Neuronal stem cell (in vitro differentiated cells): ENCODE measurements around the gene SSU72.

Source experiments
- DNase-seq: peaks from one replicate; pipeline ENCODE4 v3.0.0-alpha.2; 2013; ENCODE audit warnings: low spot score
- H2AFZ ChIP-seq: one replicate; pipeline ENCODE4 v1.6.1; 2013; ENCODE audit warnings: mild to moderate bottlenecking, low read length, inconsistent platforms
- H2AK5ac ChIP-seq: 2 replicates; pipeline ENCODE4 v1.6.1; 2013; ENCODE audit warnings: low read depth, mild to moderate bottlenecking, inconsistent platforms, low read length, moderate library complexity, mixed read lengths
- H2BK120ac ChIP-seq: 2 replicates; pipeline ENCODE4 v1.6.1; 2013; ENCODE audit warnings: low read depth, mild to moderate bottlenecking, inconsistent platforms, low read length, moderate library complexity, mixed read lengths
- H2BK12ac ChIP-seq: one replicate; pipeline ENCODE4 v1.6.1; 2013; ENCODE audit warnings: low read length, inconsistent platforms
- H2BK15ac ChIP-seq: 2 replicates; pipeline ENCODE4 v1.6.1; 2013; ENCODE audit warnings: mild to moderate bottlenecking, low read length, inconsistent platforms, mixed read lengths
- H2BK5ac ChIP-seq: one replicate; pipeline ENCODE4 v1.6.1; 2013; ENCODE audit warnings: inconsistent platforms, mild to moderate bottlenecking, low read length, moderate library complexity
- H3K14ac ChIP-seq: one replicate; pipeline ENCODE4 v1.6.1; 2013; ENCODE audit warnings: low read length, inconsistent platforms
- H3K18ac ChIP-seq: 2 replicates; pipeline ENCODE4 v1.6.1; 2013; ENCODE audit warnings: low read length, inconsistent platforms
- H3K23ac ChIP-seq: 2 replicates; pipeline ENCODE4 v1.6.1; 2013; ENCODE audit warnings: low read depth, mild to moderate bottlenecking, mixed read lengths, low read length, inconsistent platforms; ENCODE audit not compliant: poor library complexity
- H3K27ac ChIP-seq: replicated peaks from 3 replicates; pipeline ENCODE4 v1.5.1; 2013; ENCODE audit warnings: low read length, inconsistent platforms
- H3K27me3 ChIP-seq, 3 experiments: 2 replicates each; pipeline ENCODE4 v1.6.1; 2013; ENCODE audit warnings: low read length in 3 of 3, mild to moderate bottlenecking in 2 of 3, inconsistent platforms in 1 of 3, low read depth in 1 of 3, mixed read lengths in 1 of 3, moderate library complexity in 1 of 3; ENCODE audit not compliant: control insufficient read depth in 3 of 3, insufficient read depth in 3 of 3
- H3K36me3 ChIP-seq, 2 donors: replicated peaks in 1 of 2; 2 replicates each; pipeline ENCODE4 v1.6.1; 2013; ENCODE audit warnings: low read length in 2 of 2; ENCODE audit not compliant: control insufficient read depth in 2 of 2, insufficient read depth in 2 of 2
- H3K4ac ChIP-seq: 2 replicates; pipeline ENCODE4 v1.6.1; 2013; ENCODE audit warnings: inconsistent platforms, mild to moderate bottlenecking, low read length, moderate library complexity
- H3K4me1 ChIP-seq, 2 donors: 1 replicate in 1 of 2; 2 replicates in 1 of 2; pipeline ENCODE4 v1.6.1; 2013; ENCODE audit warnings: low read length in 2 of 2, low read depth in 1 of 2; ENCODE audit not compliant: control insufficient read depth in 2 of 2, insufficient read depth in 1 of 2
- H3K4me2 ChIP-seq: one replicate; pipeline ENCODE4 v1.6.1; 2013; ENCODE audit warnings: mild to moderate bottlenecking, low read length, inconsistent platforms; ENCODE audit not compliant: insufficient read depth, poor library complexity, severe bottlenecking
- H3K4me3 ChIP-seq, 2 donors: 2 replicates each; pipeline ENCODE4 v1.5.1; 2013; ENCODE audit warnings: low read length in 2 of 2, mild to moderate bottlenecking in 2 of 2, inconsistent platforms in 1 of 2, moderate library complexity in 1 of 2
- H3K79me1 ChIP-seq: one replicate; pipeline ENCODE4 v1.6.1; 2013; ENCODE audit warnings: low read depth, mild to moderate bottlenecking, inconsistent platforms, low read length, moderate library complexity
- H3K9ac ChIP-seq: one replicate; pipeline ENCODE4 v1.6.1; 2013; ENCODE audit warnings: mild to moderate bottlenecking, low read depth, low read length, inconsistent platforms; ENCODE audit not compliant: poor library complexity
- H3K9me3 ChIP-seq, 2 donors: replicated peaks in 1 of 2; 2 replicates each; pipeline versions ENCODE3 to v1.6.1; 2013; ENCODE audit warnings: low read length in 2 of 2, mild to moderate bottlenecking in 2 of 2, inconsistent platforms in 1 of 2, low read depth in 1 of 2, mixed read lengths in 1 of 2, moderate library complexity in 1 of 2; ENCODE audit not compliant: control insufficient read depth in 2 of 2, insufficient read depth in 1 of 2
- H4K8ac ChIP-seq: one replicate; pipeline ENCODE4 v1.6.1; 2013; ENCODE audit warnings: low read depth, mild to moderate bottlenecking, inconsistent platforms, low read length, moderate library complexity
- H4K91ac ChIP-seq: one replicate; pipeline ENCODE4 v1.6.1; 2013; ENCODE audit warnings: low read length, low read depth, mild to moderate bottlenecking, inconsistent platforms; ENCODE audit not compliant: poor library complexity
- WGBS, 2 donors: extraction: QIAGEN DNeasy Blood & Tissue Kit; methylation state at CpG; one replicate each; pipeline ENCODE4 v1.1.7; 2013; ENCODE audit warnings: missing lambda C conversion rate in 2 of 2, mixed read lengths in 1 of 2; ENCODE audit not compliant: insufficient read length in 2 of 2, insufficient replicate concordance in 1 of 2; ENCODE audit errors: extremely low coverage in 2 of 2; 5-methylcytosine and 5-hydroxymethylcytosine counted together

Gene SSU72

DNA sequence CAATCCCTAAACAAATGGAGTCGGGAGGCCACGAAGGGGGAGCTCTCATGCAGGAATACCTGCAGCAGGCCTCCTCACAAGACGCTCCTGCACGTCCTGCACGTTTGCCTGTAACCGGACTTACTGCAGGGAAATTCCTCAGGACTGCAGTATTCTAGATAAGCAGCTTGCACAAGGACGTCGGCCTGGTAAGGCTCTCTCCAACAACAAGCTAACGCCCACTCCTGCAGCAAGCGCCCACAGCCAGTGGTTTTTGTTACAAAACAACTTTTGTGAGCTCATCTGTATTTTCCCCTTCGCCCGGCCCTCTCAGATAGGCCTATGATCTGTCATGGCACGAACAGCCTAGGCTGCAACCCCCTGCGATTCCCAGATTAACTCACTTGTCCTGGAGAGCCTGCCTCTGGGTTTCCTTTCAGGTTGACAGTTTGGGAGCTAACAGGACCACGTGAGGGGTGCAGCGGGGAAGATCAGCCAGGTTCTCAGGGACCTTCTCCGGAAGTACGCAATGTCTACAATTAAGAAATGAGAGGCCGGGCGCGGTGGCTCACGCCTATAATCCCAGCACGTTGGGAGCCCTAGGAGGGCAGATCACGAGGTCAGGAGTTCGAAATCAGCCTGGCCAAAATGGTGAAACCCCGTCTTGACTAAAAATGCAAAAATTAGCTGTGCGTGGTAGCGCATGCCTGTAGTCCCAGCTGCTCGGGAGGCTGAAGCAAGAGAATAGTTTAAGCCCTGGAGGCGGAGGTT is 39.7 kb upstream of the SSU72 start:
- no peak for DNase-seq
- Histone ChIP-seq H3K27ac (peak overlapping the region; percentile 14), H3K36me3 (peaks cover 12 to 24% of the 10 kb centered on the region in 2 donors), H2BK12ac (no peak overlapping the region), H3K23ac (no peak overlapping the region), H2AFZ (peak overlapping the region; percentile 99), H3K4me2 (peak overlapping the region; percentile 93), H2AK5ac (no peak overlapping the region), H3K18ac (no peak overlapping the region), H2BK5ac (no peak overlapping the region), H3K9ac (peak overlapping the region; percentile 51), H4K8ac (no peak overlapping the region), H3K79me1 (peaks cover 19% of the 10 kb centered on the region), H3K9me3 (no peaks in the 10 kb centered on the region), H3K4me3 (peak overlapping the region; percentile 88 to 100), H3K4ac (no peak overlapping the region), H3K27me3 (no peaks in the 10 kb centered on the region), H3K14ac (no peak overlapping the region), H2BK15ac (no peak overlapping the region), H3K4me1 (peaks cover 11 to 21% of the 10 kb centered on the region in 2 donors), H2BK120ac (no peak overlapping the region), H4K91ac (no peak overlapping the region)
- no CpG with 5 or more reads among the region's 30 CpGs for WGBS, 2 donors

DNA sequence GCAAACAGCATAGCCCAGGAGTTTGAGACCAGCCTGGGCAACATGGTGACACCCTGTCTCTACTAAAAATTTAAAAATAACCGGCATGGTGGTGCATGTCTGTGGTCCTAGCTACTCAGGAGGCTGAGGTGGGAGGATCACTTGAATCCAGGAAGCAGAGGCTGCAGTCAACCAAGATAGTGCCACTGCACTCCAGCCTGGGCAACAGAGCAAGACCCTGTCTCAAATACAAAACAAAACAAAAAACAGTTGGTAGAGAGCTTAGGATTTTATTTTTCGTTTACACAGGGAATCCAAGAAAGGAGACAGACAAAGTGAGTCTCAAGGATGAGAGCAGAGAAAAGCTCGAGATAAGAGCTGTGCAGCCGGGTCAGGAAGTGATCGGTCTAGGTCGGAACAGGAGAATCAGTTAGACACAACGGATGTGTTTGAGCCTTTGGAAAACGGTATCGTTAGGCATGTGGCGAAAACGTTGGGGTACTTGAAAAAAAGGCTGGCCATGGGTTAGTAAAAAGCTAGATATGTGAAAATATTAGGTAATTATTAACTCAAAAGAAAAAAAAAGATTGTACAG is 38.9 kb upstream of the SSU72 start:
- Histone ChIP-seq H3K27ac (no peak overlapping the region), H3K4ac (no peak overlapping the region), H4K91ac (no peak overlapping the region), H4K8ac (no peak overlapping the region), H3K4me3 (peak overlapping the region in 1 of 2 donors; percentile 100), H3K36me3 (peaks cover 12 to 24% of the 10 kb centered on the region in 2 donors), H3K4me1 (peaks cover 11 to 21% of the 10 kb centered on the region in 2 donors), H2BK120ac (no peak overlapping the region), H3K9ac (no peak overlapping the region), H3K79me1 (peaks cover 17% of the 10 kb centered on the region), H2BK5ac (no peak overlapping the region), H3K18ac (no peak overlapping the region), H3K27me3 (no peaks in the 10 kb centered on the region), H3K9me3 (no peaks in the 10 kb centered on the region), H3K23ac (no peak overlapping the region), H2BK15ac (no peak overlapping the region), H2AFZ (no peak overlapping the region), H3K14ac (no peak overlapping the region), H3K4me2 (peak overlapping the region; percentile 93), H2AK5ac (no peak overlapping the region), H2BK12ac (no peak overlapping the region)
- no CpG with 5 or more reads among the region's 11 CpGs for WGBS, 2 donors
- no peak for DNase-seq

DNA sequence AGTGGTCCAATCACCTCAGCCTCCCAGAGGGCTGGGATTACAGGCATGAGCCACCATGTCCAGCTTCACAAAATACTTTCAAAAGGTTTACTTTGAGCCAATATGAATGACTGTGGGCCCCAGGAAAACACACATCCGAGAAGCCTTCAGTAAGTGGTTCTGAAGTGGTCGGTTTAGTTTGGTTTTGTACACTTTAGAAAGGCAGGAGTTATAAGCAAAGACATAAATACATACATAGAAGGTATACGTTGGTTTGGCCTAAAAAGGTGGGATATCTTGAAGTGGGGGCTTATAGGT is 37.4 kb upstream of the SSU72 start:
- Histone ChIP-seq H3K36me3 (peaks cover 2 to 9% of the 10 kb centered on the region in 2 donors), H3K4me2 (no peak overlapping the region), H2BK15ac (no peak overlapping the region), H2BK120ac (no peak overlapping the region), H3K27me3 (no peaks in the 10 kb centered on the region), H2BK12ac (no peak overlapping the region), H2AFZ (no peak overlapping the region), H3K23ac (no peak overlapping the region), H3K79me1 (peaks cover 12% of the 10 kb centered on the region), H3K27ac (no peak overlapping the region), H2BK5ac (no peak overlapping the region), H3K4me1 (peaks cover 11 to 20% of the 10 kb centered on the region in 2 donors), H3K4ac (no peak overlapping the region), H3K18ac (no peak overlapping the region), H3K4me3 (no peak overlapping the region), H4K8ac (no peak overlapping the region), H3K14ac (no peak overlapping the region), H4K91ac (no peak overlapping the region), H3K9ac (no peak overlapping the region), H3K9me3 (no peaks in the 10 kb centered on the region), H2AK5ac (no peak overlapping the region)
- no peak for DNase-seq
- no CpG with 5 or more reads among the region's 3 CpGs for WGBS, 2 donors

DNA sequence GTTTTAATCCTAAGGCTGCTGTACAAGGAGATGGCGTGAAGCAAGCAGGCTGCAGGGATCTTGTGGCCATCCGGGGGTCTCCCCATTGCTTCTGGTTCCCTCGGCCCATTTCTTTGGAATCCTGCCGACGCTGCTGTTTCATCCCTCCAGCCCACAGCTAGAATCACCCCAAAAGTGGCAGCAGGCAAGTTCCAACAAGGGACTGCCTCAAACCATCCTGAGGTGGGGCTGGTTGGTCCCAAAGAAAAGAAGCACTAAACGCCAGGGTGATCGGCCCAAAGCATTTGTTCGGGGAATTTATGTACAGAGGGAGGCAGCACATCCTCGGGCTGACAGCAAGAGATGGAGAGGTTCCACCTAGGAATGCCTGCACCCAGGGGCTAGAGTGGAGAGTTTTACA is 36.1 kb upstream of the SSU72 start:
- no CpG with 5 or more reads among the region's 9 CpGs for WGBS, 2 donors
- Histone ChIP-seq H3K36me3 (peaks cover 0 to 8% of the 10 kb centered on the region in 2 donors), H3K9ac (no peak overlapping the region), H3K23ac (no peak overlapping the region), H3K4me1 (peaks cover 6 to 12% of the 10 kb centered on the region in 2 donors), H3K18ac (no peak overlapping the region), H3K27me3 (no peaks in the 10 kb centered on the region), H3K79me1 (peaks cover 6% of the 10 kb centered on the region), H3K9me3 (no peaks in the 10 kb centered on the region), H3K4me2 (no peak overlapping the region), H4K91ac (no peak overlapping the region), H3K27ac (no peak overlapping the region), H2BK120ac (no peak overlapping the region), H2AFZ (no peak overlapping the region), H2BK12ac (no peak overlapping the region), H2AK5ac (no peak overlapping the region), H3K14ac (no peak overlapping the region), H3K4me3 (no peak overlapping the region), H4K8ac (no peak overlapping the region), H3K4ac (no peak overlapping the region), H2BK15ac (no peak overlapping the region), H2BK5ac (no peak overlapping the region)
- no peak for DNase-seq
